HG02981 (cell line): ENCODE results near the gene C1QTNF9.
"Not testable (repeated sequence)": the region's sequence is repeated elsewhere in the genome, so short reads cannot be mapped to it uniquely, and the experiment has no call there.

Source experiments
- ATAC-seq: cut with Tn5 transposase; IDR thresholded peaks from one replicate; pipeline ENCODE4 v1.9.1; 2021; ENCODE audit warnings: mild to moderate bottlenecking, moderate library complexity; ENCODE audit not compliant: unreplicated experiment

Gene C1QTNF9

DNA sequence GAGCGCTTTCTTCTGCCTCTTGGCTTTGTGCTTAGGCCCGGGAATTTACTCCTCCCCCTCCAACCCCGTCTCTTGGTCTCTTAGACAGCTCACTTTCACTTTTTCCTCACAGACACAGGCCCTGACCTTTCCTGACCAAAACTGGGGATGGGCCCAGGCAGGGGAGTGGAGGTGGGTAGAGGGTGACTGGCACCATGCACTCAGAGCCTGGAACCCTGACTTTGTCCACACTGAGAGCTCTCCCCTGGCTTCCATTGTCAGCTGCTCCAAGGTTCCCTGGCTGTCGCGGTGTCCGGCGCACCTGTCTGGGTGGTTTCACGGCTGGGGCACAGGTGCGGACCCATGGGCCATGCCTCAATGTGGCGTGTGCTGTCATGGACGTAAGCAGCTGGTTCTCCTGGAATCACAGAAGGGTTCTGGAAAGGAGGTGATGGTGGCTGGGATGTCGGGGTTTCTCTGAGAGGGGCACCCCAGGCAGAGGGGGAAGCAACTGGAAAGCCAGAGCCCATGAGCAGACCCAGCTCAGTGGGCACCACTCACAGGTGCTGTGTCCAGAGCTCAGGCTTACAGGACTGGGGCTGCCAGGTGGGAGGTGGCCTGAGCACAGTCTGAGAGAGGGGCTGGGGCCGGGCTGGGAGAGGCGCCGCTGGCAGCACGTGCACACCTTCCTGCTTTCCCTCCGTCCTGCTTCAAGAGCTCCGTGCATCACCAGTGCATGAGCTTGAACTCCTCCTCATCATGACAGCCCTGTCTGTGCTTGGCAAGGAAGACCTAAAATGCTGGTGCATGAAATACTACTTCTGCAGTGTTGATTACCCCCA lies 28.0 kb upstream of the C1QTNF9 start:
- ATAC-seq: no peak

DNA sequence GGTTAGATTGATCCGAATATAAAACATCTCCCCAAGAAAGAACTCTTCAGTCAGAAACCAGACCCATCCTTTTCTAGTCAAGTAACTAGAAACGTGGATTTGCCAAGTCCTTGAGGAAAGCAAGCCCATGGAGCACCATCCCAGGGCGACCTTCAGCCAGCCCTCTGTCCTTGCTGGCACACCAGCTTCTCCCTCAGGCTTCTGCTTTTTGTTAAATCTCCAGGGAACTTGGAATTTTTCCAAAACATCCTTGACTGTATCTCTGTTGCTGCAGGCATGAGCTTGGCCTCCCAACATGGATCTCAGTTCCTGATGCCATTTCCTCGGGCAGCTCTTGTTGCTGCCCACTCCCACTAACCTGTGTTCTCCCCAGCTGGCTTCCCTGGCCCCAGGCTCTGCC lies 27.1 kb upstream of the C1QTNF9 start:
- no peak for ATAC-seq

DNA sequence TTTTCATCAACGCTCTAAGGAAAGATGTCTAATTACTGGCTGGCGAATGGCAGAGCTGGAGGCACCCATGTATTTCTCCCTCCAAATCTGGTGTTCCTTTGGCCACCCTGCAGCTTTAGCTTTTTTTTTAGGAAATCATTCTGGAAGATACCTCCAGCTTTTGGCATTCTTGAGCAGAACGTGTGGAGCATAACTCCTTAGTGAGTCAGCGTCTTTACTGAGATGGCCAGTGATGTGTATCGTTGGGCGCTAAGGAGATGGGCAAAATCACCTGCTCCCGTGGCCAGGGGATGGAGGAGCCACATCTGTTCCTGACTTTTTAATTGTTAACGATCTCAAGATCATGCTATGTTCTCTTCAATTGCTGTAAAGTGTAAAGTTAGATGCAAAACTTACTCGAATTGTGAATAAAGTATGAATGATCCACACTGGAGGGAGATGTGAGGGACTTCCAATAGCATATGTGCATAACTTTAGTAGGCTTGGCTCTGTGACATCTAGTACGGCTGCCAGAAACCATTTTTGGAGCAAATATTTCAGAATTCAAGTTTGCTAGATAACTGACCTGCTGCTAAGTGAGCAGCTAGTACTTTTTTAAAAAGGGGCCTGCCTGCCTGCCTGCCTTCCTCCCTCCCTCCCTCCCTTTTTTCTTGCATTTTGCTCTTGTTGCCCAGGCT lies 24.4 kb upstream of the C1QTNF9 start:
- ATAC-seq: no peak

DNA sequence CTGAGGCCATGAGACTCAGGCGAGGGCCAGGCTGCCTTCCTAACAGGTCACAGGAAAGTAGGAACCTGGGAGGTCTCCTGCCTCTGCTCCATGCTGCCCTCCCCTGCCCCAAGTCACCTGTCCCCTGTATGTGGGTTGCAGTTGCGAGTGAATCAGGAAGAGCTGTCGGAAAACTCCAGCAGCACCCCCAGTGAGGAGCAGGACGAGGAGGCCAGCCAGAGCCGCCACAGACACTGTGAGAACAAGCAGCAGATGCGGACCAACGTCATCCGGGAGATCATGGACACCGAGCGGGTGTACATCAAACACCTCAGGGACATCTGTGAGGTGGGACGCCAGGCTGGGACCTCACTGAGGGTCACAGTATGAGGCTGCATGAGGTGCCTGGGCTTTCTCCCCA lies 22.8 kb upstream of the C1QTNF9 start:
- no peak for ATAC-seq

DNA sequence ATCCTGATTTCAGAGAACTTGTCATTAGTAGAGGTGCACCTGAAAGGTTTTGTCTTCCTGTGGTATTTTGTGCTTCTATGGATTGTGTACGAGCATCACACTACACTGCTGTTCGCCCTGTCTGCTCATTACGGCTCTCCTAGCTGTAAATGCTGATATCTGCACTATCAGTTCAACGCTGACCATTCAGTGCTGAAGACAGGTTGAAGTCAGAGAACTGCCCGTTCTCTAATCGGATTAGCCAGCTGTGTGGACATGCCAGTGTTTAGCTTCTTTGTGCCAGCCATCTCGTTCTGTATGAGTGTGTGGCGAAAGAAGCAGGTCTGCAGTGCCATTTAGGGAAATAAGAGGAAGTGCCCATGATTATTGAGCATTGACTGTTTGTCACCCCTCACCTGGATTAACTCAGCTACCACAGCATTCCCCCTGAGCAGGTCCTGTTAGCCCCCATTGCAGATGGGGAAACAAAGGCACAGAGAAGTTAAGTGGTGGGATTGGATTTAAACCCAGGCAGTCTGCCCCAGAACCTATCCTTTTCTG lies 21.6 kb upstream of the C1QTNF9 start:
- ATAC-seq: no peak

GRCh38 chr13:24288870-24289269 lies 20.5 kb upstream of the C1QTNF9 start:
- ATAC-seq: no peak

GRCh38 chr13:24290280-24290932 lies 19.0 kb upstream of the C1QTNF9 start:
- no peak for ATAC-seq

GRCh38 chr13:24292481-24292880 lies 16.9 kb upstream of the C1QTNF9 start:
- ATAC-seq: no peak

DNA sequence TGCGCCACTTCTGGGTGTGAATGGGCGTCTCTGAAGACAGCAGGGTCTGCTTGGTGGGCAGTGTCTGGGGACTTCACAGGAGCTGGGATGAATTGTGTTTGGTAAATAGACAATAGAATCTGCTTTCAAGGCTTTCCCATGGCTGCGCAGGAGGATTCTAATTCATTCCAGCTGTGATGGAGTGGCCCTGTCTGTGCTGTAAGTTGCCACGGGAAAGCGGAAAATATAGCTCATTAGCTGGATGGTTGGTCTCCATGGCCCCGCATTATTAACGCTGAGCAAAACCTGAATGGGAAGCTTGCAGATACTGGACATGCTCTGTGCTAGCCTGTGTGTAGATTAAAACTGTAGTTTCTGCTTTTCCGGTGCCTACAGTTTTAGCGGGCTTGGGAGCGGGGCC lies 15.6 kb upstream of the C1QTNF9 start:
- ATAC-seq: no peak

DNA sequence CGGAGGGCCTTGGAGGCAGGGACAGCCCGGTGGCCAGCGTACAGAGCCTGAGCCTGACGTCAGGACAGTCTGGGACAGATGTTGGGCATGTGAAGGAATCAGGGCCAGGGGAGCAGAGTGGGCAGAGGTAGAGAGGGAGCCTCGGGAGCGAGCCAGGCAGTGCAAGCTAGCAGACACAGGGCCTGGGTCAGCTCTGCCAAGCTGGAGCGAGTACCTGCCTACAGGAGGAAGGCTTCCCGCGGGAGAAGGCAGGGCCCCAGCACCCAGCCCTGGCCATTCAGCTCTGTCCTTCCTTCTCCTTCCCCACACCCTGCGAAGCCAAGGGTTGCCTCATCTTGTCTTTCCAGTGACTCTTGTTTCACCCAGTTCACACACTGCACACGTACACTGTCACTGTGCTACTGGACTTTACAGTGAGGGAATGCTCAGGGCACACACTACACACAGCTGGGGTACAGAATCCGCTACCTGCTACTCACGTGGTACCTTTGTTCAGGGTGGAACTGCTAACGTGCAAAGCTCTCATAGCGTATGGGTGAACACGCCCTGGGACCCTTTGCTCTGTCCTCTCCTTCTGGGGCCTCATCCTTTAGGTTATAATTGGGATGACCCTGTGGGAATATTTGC lies 9.8 kb upstream of the C1QTNF9 start:
- ATAC-seq: no peak

- ATAC-seq: no peak
Observed at GRCh38 chr13:24301434-24301833, 7.9 kb upstream of the C1QTNF9 start.

- no peak for ATAC-seq
Observed at GRCh38 chr13:24301911-24302310, 7.5 kb upstream of the C1QTNF9 start.

- no peak for ATAC-seq
Observed at GRCh38 chr13:24304620-24305019, 4.8 kb upstream of the C1QTNF9 start.

GRCh38 chr13:24306632-24307031 lies 2.7 kb upstream of the C1QTNF9 start:
- ATAC-seq: no peak

- ATAC-seq: no peak
Observed at GRCh38 chr13:24307211-24308067, 1.9 kb upstream of the C1QTNF9 start.

- ATAC-seq: no peak
Observed at GRCh38 chr13:24308068-24308445, 1.3 kb upstream of the C1QTNF9 start.

DNA sequence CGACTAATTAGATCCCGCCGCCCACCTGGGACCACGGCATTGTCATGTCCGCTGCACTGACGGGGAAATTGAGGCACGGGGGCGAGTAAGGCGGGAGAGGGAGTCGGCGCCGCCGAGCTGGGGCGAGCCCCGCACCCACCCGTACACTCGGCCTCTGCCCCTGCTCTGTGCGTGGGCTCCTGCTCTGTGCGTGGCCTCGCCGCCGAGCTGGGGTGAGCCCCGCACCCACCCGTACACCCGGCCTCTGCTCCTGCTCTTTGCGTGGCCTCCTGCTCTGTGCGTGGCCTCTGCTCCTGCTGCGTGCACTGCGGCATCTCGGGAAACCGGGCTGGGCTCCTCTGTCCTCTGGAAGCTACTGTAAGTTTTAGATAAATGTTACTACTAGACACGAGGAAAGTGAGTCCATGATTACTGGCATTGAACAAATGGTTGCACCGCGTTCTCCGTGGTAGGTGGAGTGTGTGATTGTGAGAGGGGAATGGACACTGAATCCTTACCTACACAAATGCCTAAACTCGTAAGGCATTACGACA lies 826 bp upstream of the C1QTNF9 start:
- ATAC-seq: no peak

GRCh38 chr13:24313439-24313838 lies 4.1 kb downstream of the C1QTNF9 start:
- ATAC-seq: no peak

DNA sequence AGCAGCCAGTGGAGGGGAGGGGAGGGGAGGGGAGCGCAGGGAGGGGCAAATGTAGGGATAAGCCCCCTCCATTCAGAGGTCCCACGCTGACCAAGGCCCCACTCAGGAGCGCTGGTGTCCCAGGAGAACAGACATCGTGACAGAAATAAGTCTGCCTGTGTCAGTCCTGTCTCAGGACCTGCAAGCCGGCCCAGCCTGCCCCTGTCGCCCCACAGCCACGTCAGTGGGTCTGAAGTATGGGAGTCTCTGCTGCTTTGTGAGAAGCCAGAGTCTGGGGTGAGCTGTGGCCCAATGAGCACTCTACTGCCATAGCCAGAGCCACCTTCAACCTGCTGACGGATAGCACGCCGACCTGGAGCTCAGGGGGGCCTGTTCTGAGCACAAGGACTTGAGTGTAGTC lies 8.5 kb downstream of the C1QTNF9 start:
- ATAC-seq: not testable (repeated sequence)

DNA sequence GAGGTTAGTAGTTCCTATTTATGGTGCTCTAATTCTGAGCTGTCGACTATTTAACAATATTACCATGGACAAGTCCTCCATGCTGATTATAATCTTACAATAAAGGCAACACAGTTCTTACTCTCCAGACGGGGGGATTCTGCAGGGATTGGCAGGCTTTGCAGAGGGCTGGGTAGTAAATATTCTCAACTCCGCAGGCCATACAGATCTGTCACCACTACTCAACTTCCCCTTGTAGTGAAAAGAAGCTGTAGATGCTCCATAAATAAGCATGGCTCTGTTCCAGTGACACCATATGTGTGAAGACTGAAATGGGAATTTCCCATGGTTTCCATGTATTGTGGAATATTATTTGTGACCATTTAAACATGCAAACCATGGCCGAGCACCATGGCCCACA lies 9.5 kb downstream of the C1QTNF9 start:
- ATAC-seq: not testable (repeated sequence)
